HEK293 (cell line): ENCODE results near the gene SPATS1.

Source experiments
- CTCF ChIA-PET: fragments of 350-600 bp; formaldehyde crosslinking; extraction: SDS; loops from one replicate; lab custom pipeline; 2021; ENCODE audit warnings: antibody characterized with exemption; lab: Yijun Ruan, JAX
- POLR2A ChIA-PET: fragments of 300-600 bp; formaldehyde crosslinking; extraction: SDS; loops from one replicate; lab custom pipeline; 2020; ENCODE audit warnings: antibody characterized with exemption, inconsistent platforms; lab: Yijun Ruan, JAX
- H3K27ac ChIP-seq: fragments of 200-500 bp; sonication (Bioruptor generic); 2 replicates; pipeline ENCODE4 v1.5.1; 2014; ENCODE audit warnings: low read depth, low read length, control low read depth, inconsistent platforms; ENCODE audit errors: extremely low read depth
- H3K36me3 ChIP-seq, 2 experiments: fragments of 200-500 bp in 1 of 2; sonication (Bioruptor generic) in 1 of 2; 1 replicate in 1 of 2; 2 replicates in 1 of 2; pipeline ENCODE4 v1.5.1; 2014 to 2017; ENCODE audit warnings: inconsistent platforms in 2 of 2, low read length in 2 of 2; ENCODE audit not compliant: control insufficient read depth in 2 of 2, insufficient read depth in 1 of 2
- H3K4me1 ChIP-seq: fragments of 200-500 bp; sonication (Bioruptor generic); 2 replicates; pipeline ENCODE4 v1.5.1; 2014; ENCODE audit warnings: mild to moderate bottlenecking, low read length, inconsistent platforms; ENCODE audit not compliant: control insufficient read depth, insufficient read depth
- H3K4me3 ChIP-seq: 2 replicates; pipeline ENCODE4 v1.5.1; 2011; ENCODE audit warnings: low read depth, mild to moderate bottlenecking, control low read depth, low read length, moderate library complexity
- H3K9me3 ChIP-seq: fragments of 200-500 bp; sonication (Bioruptor generic); 2 replicates; pipeline ENCODE4 v1.5.1; 2014; ENCODE audit warnings: low read depth, low read length, inconsistent platforms; ENCODE audit not compliant: control insufficient read depth, insufficient read depth
- REST ChIP-seq: fragments of 450-650 bp; formaldehyde crosslinking; IDR thresholded peaks from 2 replicates; pipeline ENCODE4 v1.5.1; 2016; ENCODE audit warnings: missing biosample characterization, missing genetic modification characterization
- SCRT2 ChIP-seq: fragments of 450-650 bp; formaldehyde crosslinking; IDR thresholded peaks from 2 replicates; pipeline ENCODE4 v1.5.1; 2016; ENCODE audit warnings: missing biosample characterization, missing genetic modification characterization
- YY1 ChIP-seq: fragments of 450-650 bp; formaldehyde crosslinking; IDR thresholded peaks from 2 replicates; pipeline ENCODE4 v1.5.1; 2018; ENCODE audit warnings: missing biosample characterization, missing genetic modification characterization
- YY2 ChIP-seq: fragments of 450-650 bp; formaldehyde crosslinking; IDR thresholded peaks from 2 replicates; pipeline ENCODE4 v1.5.1; 2016; ENCODE audit warnings: missing biosample characterization, missing genetic modification characterization
- ZFHX2 ChIP-seq: fragments of 450-650 bp; formaldehyde crosslinking; conservative IDR thresholded peaks from 2 replicates; pipeline ENCODE4 v1.5.1; 2016; ENCODE audit warnings: missing biosample characterization, missing genetic modification characterization
- ZFP69B ChIP-seq: fragments of 450-650 bp; formaldehyde crosslinking; IDR thresholded peaks from 2 replicates; pipeline ENCODE4 v1.5.1; 2016; ENCODE audit warnings: missing biosample characterization, missing genetic modification characterization
- ZNF132 ChIP-seq: fragments of 450-650 bp; formaldehyde crosslinking; IDR thresholded peaks from 2 replicates; pipeline ENCODE4 v1.5.1; 2017; ENCODE audit warnings: missing biosample characterization, missing genetic modification characterization, borderline replicate concordance
- ZNF146 ChIP-seq: fragments of 450-650 bp; formaldehyde crosslinking; IDR thresholded peaks from 2 replicates; pipeline ENCODE4 v1.5.1; 2016; ENCODE audit warnings: missing biosample characterization, missing genetic modification characterization
- ZNF155 ChIP-seq: fragments of 450-650 bp; formaldehyde crosslinking; IDR thresholded peaks from 2 replicates; pipeline ENCODE4 v1.5.1; 2016; ENCODE audit warnings: missing biosample characterization, missing genetic modification characterization
- ZNF211 ChIP-seq: fragments of 450-650 bp; formaldehyde crosslinking; IDR thresholded peaks from 2 replicates; pipeline ENCODE4 v1.5.1; 2016; ENCODE audit warnings: low read depth, missing biosample characterization, missing genetic modification characterization
- ZNF239 ChIP-seq: fragments of 450-650 bp; formaldehyde crosslinking; IDR thresholded peaks from 2 replicates; pipeline ENCODE4 v1.5.1; 2016; ENCODE audit warnings: missing biosample characterization, missing genetic modification characterization
- ZNF311 ChIP-seq: fragments of 450-650 bp; formaldehyde crosslinking; IDR thresholded peaks from 2 replicates; pipeline ENCODE4 v1.5.1; 2017; ENCODE audit warnings: missing biosample characterization, missing genetic modification characterization, borderline replicate concordance
- ZNF341 ChIP-seq: fragments of 450-650 bp; formaldehyde crosslinking; IDR thresholded peaks from 2 replicates; pipeline ENCODE4; 2016; ENCODE audit warnings: low read depth, missing biosample characterization, missing genetic modification characterization
- ZNF398 ChIP-seq: fragments of 450-650 bp; formaldehyde crosslinking; IDR thresholded peaks from 2 replicates; pipeline ENCODE4 v1.5.1; 2017; ENCODE audit warnings: missing biosample characterization, missing genetic modification characterization
- ZNF404 ChIP-seq: fragments of 450-650 bp; formaldehyde crosslinking; IDR thresholded peaks from 2 replicates; pipeline ENCODE4 v1.5.1; 2017; ENCODE audit warnings: missing biosample characterization, missing genetic modification characterization
- ZNF558 ChIP-seq: fragments of 450-650 bp; formaldehyde crosslinking; IDR thresholded peaks from 2 replicates; pipeline ENCODE4 v1.5.1; 2016; ENCODE audit warnings: missing biosample characterization, missing genetic modification characterization
- ZNF76 ChIP-seq: fragments of 450-650 bp; formaldehyde crosslinking; IDR thresholded peaks from 2 replicates; pipeline ENCODE4; 2016; ENCODE audit warnings: low read depth, missing biosample characterization, missing genetic modification characterization, borderline replicate concordance
- ZNF792 ChIP-seq: fragments of 450-650 bp; formaldehyde crosslinking; IDR thresholded peaks from 2 replicates; pipeline ENCODE4 v1.5.1; 2016; ENCODE audit warnings: missing biosample characterization, missing genetic modification characterization

SPATS1 gene

GRCh38 chr6:44388887-44389286 lies 46.4 kb downstream of the SPATS1 start:
- Histone ChIP-seq H3K9me3 (no peaks in the 10 kb centered on the region), H3K27ac (no peak overlapping the region; the same call in 1 of the 2 replicates), H3K4me1 (peaks cover 8% of the 10 kb centered on the region), H3K4me3 (peak overlapping the region; percentile 76), H3K36me3 (peaks cover 29 to 51% of the 10 kb centered on the region in 2 experiments)
- ChIA-PET CTCF (interaction anchor here (1.2 kb wide), 1 partner anchor 9 kb away, joined by 4 read pairs; no protein-coding TSS in a partner anchor), POLR2A (no interaction called here)
- TF ChIP-seq ZFP69B (tag by site-specific recombination) (no peak), ZNF404 (no peak), ZNF155 (no peak), SCRT2 (tag by site-specific recombination) (peak; percentile 22; the same call in 1 of the 2 replicates), ZNF239 (tag by site-specific recombination) (no peak), ZNF311 (tag by site-specific recombination) (no peak), REST (peak; percentile 75), ZNF211 (tag by site-specific recombination) (no peak), YY1 (tag by site-specific recombination) (no peak), ZFHX2 (tag by site-specific recombination) (no peak), ZNF558 (no peak), ZNF132 (no peak), YY2 (tag by site-specific recombination) (no peak), ZNF341 (tag by site-specific recombination) (no peak), ZNF398 (no peak), ZNF76 (tag by site-specific recombination) (no peak)

GRCh38 chr6:44390158-44390683 lies 47.8 kb downstream of the SPATS1 start:
- peaks cover 41 to 62% of the 10 kb centered on the region in 2 experiments for H3K36me3 ChIP-seq
- no peak for TF ChIP-seq ZNF146 (tag by site-specific recombination)
- TF ChIP-seq ZNF792 (tag by site-specific recombination) = no peak
- TF ChIP-seq, all 188 proteins: peak for 0
- CTCF ChIA-PET = interaction anchor here (0.8 to 1.4 kb wide), 3 partner anchors 15 to 66 kb away, joined by 3 to 7 read pairs (median 3); no protein-coding TSS in a partner anchor

More at GRCh38 chr6:44390158-44390683, 47.8 kb downstream of the SPATS1 start:
- H3K9me3 ChIP-seq = no peaks in the 10 kb centered on the region
- POLR2A ChIA-PET = interaction anchor here (1.5 kb wide), 1 partner anchor 24 kb away, joined by 3 read pairs; no protein-coding TSS in a partner anchor
- no peak overlapping the region for H3K4me3 ChIP-seq
- no peak overlapping the region for H3K27ac ChIP-seq
- H3K4me1 ChIP-seq = peaks cover 8% of the 10 kb centered on the region
